Upper lobe of left lung (tissue), 6 donors: ENCODE results near the gene ARHGDIG. TPM values are rescaled to one million over a fixed set of nuclear protein-coding genes. Genes with fewer than 3 reads are reported as not detected.
A peak's percentile ranks its signal among the peaks of the same experiment; 100 is the strongest.

Source experiments
- ATAC-seq, 2 donors: fragments of 200-7000 bp; cut with Tn5 transposase; one replicate each; pipeline ENCODE4 v1.9.1; 2022; ENCODE audit warnings: mild to moderate bottlenecking in 2 of 2, moderate library complexity in 2 of 2; ENCODE audit not compliant: low FRiP score in 2 of 2
- DNase-seq, 2 donors: peaks; one replicate each; pipeline ENCODE4 v3.0.0-alpha.2; 2019 to 2020
- H3K27ac ChIP-seq, 4 donors: fragments of 200-600 bp; sonication (generic); one replicate each; pipeline ENCODE4 v1.5.1; 2016 to 2019
- H3K27me3 ChIP-seq, 4 donors: fragments of 200-600 bp; sonication (generic); one replicate each; pipeline ENCODE4 v1.5.1; 2017 to 2019
- H3K36me3 ChIP-seq, 4 donors: fragments of 200-600 bp; sonication (generic); one replicate each; pipeline ENCODE4 v1.5.1; 2016 to 2019
- H3K4me1 ChIP-seq, 4 donors: fragments of 200-600 bp; sonication (generic); one replicate each; pipeline ENCODE4 v1.5.1; 2018 to 2019
- H3K4me3 ChIP-seq, 4 donors: fragments of 200-600 bp; sonication (generic); one replicate each; pipeline ENCODE4 v1.5.1; 2017 to 2019; ENCODE audit warnings: mild to moderate bottlenecking in 2 of 4, moderate library complexity in 1 of 4
- H3K9me3 ChIP-seq, 4 donors: fragments of 200-600 bp; sonication (generic); one replicate each; pipeline ENCODE4 v1.5.1; 2018 to 2019
- CTCF ChIP-seq, 6 experiments: fragments of 450-650 bp in 4 of 6; fragments of 200-600 bp in 2 of 6; sonication (generic) in 2 of 6; IDR thresholded peaks; one replicate each; pipeline ENCODE4 v1.5.1; 2016 to 2019; ENCODE audit warnings: antibody characterized with exemption in 6 of 6
- EP300 ChIP-seq, 4 donors: sonication (generic); formaldehyde crosslinking; IDR thresholded peaks; one replicate each; pipeline ENCODE4 v1.5.1; 2017; ENCODE audit warnings: antibody characterized with exemption in 4 of 4, control low read depth in 2 of 4
- POLR2A ChIP-seq, 4 donors: fragments of 450-650 bp; IDR thresholded peaks; one replicate each; pipeline ENCODE4 v1.5.1; 2016 to 2017; ENCODE audit warnings: antibody characterized with exemption in 4 of 4, mild to moderate bottlenecking in 2 of 4
- POLR2AphosphoS5 ChIP-seq, 2 donors: sonication (generic); formaldehyde crosslinking; IDR thresholded peaks; one replicate each; pipeline ENCODE4 v1.5.1; 2017; ENCODE audit warnings: antibody characterized with exemption in 2 of 2
- WGBS, 2 donors: methylation state at CpG; one replicate each; pipeline ENCODE4 v1.1.5; 2017 to 2018; 5-methylcytosine and 5-hydroxymethylcytosine counted together
- total RNA-seq, 6 donors: library from RNA; depleted of rRNA in 4 of 6; stranded (reverse); fragments of >200 nt in 4 of 6; gene quantifications; one replicate each; pipeline versions ENCODE4 v1.1.0 to v1.2.1, GENCODE V29; 2016 to 2021
- donor health status: DM: no; HTN: no; CAD: no; lungs with moderate emphysema.
- donor health status: DM: no; HTN: yes; CAD: no; lungs with severe emphysema.

The ARHGDIG gene
- total RNA-seq, 6 donors from 2014 or later, result 0.91 TPM; not detected in 5

DNA sequence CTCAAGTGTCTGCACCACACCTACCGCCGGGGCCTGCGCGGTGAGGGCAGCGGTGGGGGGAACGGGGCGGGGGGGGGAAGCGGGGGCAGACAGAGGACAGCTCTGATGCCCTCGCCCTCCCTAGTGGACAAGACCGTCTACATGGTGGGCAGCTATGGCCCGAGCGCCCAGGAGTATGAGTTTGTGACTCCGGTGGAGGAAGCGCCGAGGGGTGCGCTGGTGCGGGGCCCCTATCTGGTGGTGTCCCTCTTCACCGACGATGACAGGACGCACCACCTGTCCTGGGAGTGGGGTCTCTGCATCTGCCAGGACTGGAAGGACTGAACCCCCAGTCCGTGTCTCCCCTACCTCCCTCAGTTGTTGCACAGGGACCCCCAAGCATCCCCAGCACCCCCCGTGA, 2.1 kb downstream of the ARHGDIG start:
- Histone ChIP-seq H3K27ac (no peak overlapping the region), H3K36me3 (peaks cover 0 to 12% (median 5%) of the 10 kb centered on the region in 4 donors), H3K27me3 (peaks cover 2 to 29% (median 18%) of the 10 kb centered on the region in 4 donors), H3K9me3 (no peaks in the 10 kb centered on the region), H3K4me3 (no peak overlapping the region), H3K4me1 (peaks cover 6 to 24% (median 7%) of the 10 kb centered on the region in 4 donors)
- DNase-seq (peak in 1 of 2 donors; percentile 42), ATAC-seq (no peak)
- 81 to 82% methylated on average over 9 to 21 of the region's 22 CpGs for WGBS, 2 donors
- no peak for TF ChIP-seq CTCF (IDR thresholded peaks at IDR 0.05)
- TF ChIP-seq POLR2A (IDR thresholded peaks at IDR 0.05), result no peak
- no peak for TF ChIP-seq EP300 (IDR thresholded peaks at IDR 0.05)
- TF ChIP-seq POLR2AphosphoS5 (IDR thresholded peaks at IDR 0.05), result no peak

GRCh38 chr16:283033-283805, 2.8 kb downstream of the ARHGDIG start, which contains the start of gene PDIA2:
TSS of gene PDIA2 (plus strand) at chr16:283164. CDS start at chr16:283170, 6 bp downstream.
- H3K27ac ChIP-seq, result no peak within 1 kb of the TSS
- no peak for ATAC-seq
- peaks cover 6 to 24% (median 7%) of the 10 kb centered on the region in 4 donors for H3K4me1 ChIP-seq
- no peaks in the 10 kb centered on the region for H3K9me3 ChIP-seq
- peaks cover 2 to 29% (median 18%) of the 10 kb centered on the region in 4 donors for H3K27me3 ChIP-seq
- peak in 1 of 2 donors; percentile 84 for DNase-seq
- peaks cover 0 to 19% (median 12%) of the 10 kb centered on the region in 4 donors for H3K36me3 ChIP-seq
- TF ChIP-seq POLR2AphosphoS5 (IDR thresholded peaks at IDR 0.05) (no peak), POLR2A (IDR thresholded peaks at IDR 0.05) (no peak), EP300 (IDR thresholded peaks at IDR 0.05) (no peak), CTCF (IDR thresholded peaks at IDR 0.05) (no peak)
- no peak within 1 kb of the TSS for H3K4me3 ChIP-seq
- WGBS, 2 donors, result 54 to 76% methylated on average over 3 to 11 of the region's 25 CpGs

DNA sequence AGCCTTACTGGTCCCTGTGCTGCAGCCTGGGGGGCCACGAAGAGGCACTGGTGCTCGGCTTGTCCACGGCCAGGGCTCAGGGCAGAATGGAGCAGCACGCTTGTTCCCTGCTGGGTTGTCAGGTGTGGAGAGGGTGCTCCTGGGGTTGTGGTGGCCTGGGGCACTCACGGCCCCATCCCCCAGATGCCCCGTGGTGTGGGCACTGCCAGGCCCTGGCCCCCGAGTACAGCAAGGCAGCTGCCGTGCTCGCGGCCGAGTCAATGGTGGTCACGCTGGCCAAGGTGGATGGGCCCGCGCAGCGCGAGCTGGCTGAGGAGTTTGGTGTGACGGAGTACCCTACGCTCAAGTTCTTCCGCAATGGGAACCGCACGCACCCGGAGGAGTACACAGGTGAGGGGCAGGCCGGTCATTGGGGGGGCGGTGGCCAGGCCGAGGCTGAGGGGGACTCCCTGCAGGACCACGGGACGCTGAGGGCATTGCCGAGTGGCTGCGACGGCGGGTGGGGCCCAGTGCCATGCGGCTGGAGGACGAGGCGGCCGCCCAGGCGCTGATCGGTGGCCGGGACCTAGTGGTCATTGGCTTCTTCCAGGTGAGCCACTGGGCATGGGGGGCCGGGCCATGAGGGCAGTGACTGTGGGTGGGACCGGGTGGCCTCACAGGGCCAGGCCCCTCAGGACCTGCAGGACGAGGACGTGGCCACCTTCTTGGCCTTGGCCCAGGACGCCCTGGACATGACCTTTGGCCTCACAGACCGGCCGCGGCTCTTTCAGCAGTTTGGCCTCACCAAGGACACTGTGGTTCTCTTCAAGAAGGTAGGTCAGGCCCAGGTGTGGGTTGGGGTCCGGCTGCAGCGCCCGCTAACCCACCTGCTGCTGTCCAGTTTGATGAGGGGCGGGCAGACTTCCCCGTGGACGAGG, 4.1 kb downstream of the ARHGDIG start:
- H3K4me1 ChIP-seq, result peaks cover 6 to 20% (median 7%) of the 10 kb centered on the region in 4 donors
- H3K27ac ChIP-seq, result no peak overlapping the region
- TF ChIP-seq CTCF (IDR thresholded peaks at IDR 0.05) (no peak), POLR2A (IDR thresholded peaks at IDR 0.05) (no peak), EP300 (IDR thresholded peaks at IDR 0.05) (no peak), POLR2AphosphoS5 (IDR thresholded peaks at IDR 0.05) (no peak)
- no peaks in the 10 kb centered on the region for H3K9me3 ChIP-seq
- 94 to 95% methylated on average over 14 to 49 of the region's 52 CpGs for WGBS, 2 donors
- H3K4me3 ChIP-seq, result no peak overlapping the region
- ATAC-seq, result no peak
- peaks cover 0 to 32% (median 24%) of the 10 kb centered on the region in 4 donors for H3K36me3 ChIP-seq
- DNase-seq, result peak in 1 of 2 donors; percentile 86
- H3K27me3 ChIP-seq, result peaks cover 2 to 26% (median 18%) of the 10 kb centered on the region in 4 donors

- Histone ChIP-seq H3K36me3 (peaks cover 0 to 41% (median 33%) of the 10 kb centered on the region in 4 donors), H3K27me3 (peaks cover 2 to 21% (median 14%) of the 10 kb centered on the region in 4 donors), H3K4me3 (no peak overlapping the region), H3K9me3 (no peaks in the 10 kb centered on the region), H3K27ac (no peak overlapping the region), H3K4me1 (peaks cover 6 to 16% (median 7%) of the 10 kb centered on the region in 4 donors)
- 94 to 95% methylated on average over 18 to 27 of the region's 48 CpGs for WGBS, 2 donors
- ATAC-seq (no peak), DNase-seq (peak in 1 of 2 donors; percentile 75)
- no peak for TF ChIP-seq POLR2A (IDR thresholded peaks at IDR 0.05)
- TF ChIP-seq POLR2AphosphoS5 (IDR thresholded peaks at IDR 0.05), result no peak
- TF ChIP-seq CTCF (IDR thresholded peaks at IDR 0.05), result no peak
- TF ChIP-seq EP300 (IDR thresholded peaks at IDR 0.05), result no peak
Measured at GRCh38 chr16:285146-286055, 5.0 kb downstream of the ARHGDIG start.
